Glutamatergic neuron (in vitro differentiated cells): ENCODE data around the gene VSIG2. TPM values are rescaled to one million over a fixed set of nuclear protein-coding genes. Genes with fewer than 3 reads are reported as not detected.

ENCODE experiments used
- DNase-seq: peaks from one replicate; pipeline ENCODE4 v3.0.0; 2022
- H3K27ac Mint-ChIP-seq: one replicate; pipeline ENCODE4 v1.8.0; 2020; ENCODE audit warnings: mild to moderate bottlenecking, mixed read lengths, inconsistent platforms; ENCODE audit not compliant: unreplicated experiment
- H3K27me3 Mint-ChIP-seq: one replicate; pipeline ENCODE4 v1.8.0; 2020; ENCODE audit warnings: mild to moderate bottlenecking, moderate library complexity, mixed read lengths, inconsistent platforms; ENCODE audit not compliant: unreplicated experiment
- H3K36me3 Mint-ChIP-seq: one replicate; pipeline ENCODE4 v1.8.0; 2020; ENCODE audit warnings: mild to moderate bottlenecking, mixed read lengths, inconsistent platforms; ENCODE audit not compliant: unreplicated experiment
- H3K4me1 Mint-ChIP-seq: one replicate; pipeline ENCODE4 v1.8.0; 2020; ENCODE audit warnings: mild to moderate bottlenecking, low read depth, mixed read lengths, inconsistent platforms; ENCODE audit not compliant: unreplicated experiment
- H3K4me3 Mint-ChIP-seq: one replicate; pipeline ENCODE4 v1.8.0; 2020; ENCODE audit warnings: mild to moderate bottlenecking, mixed read lengths, inconsistent platforms; ENCODE audit not compliant: unreplicated experiment
- H3K9me3 Mint-ChIP-seq: one replicate; pipeline ENCODE4 v1.8.0; 2020; ENCODE audit warnings: mild to moderate bottlenecking, moderate library complexity, mixed read lengths, inconsistent platforms; ENCODE audit not compliant: unreplicated experiment
- CTCF ChIP-seq: fragments of 200-600 bp; sonication (generic); IDR thresholded peaks from one replicate; pipeline ENCODE4 v1.5.0; 2021; ENCODE audit not compliant: partially characterized antibody, unreplicated experiment
- total RNA-seq: library from RNA; stranded (reverse); fragmentation: NEBNext Ultra II Directional; extraction: Animal tissue kit (Norgen Biotek cat#: 25700); gene quantifications from one replicate; pipeline ENCODE4 v1.2.1, GENCODE V29; 2021; ENCODE audit not compliant: unreplicated experiment

The VSIG2 gene
- total RNA-seq, 1 donor from 2014 or later: not detected

GRCh38 chr11:124748481-124749343 lies 3.3 kb downstream of the VSIG2 start:
- Mint-ChIP-seq H3K36me3 (no peaks in the 10 kb centered on the region), H3K4me3 (no peak overlapping the region), H3K9me3 (peaks cover 7% of the 10 kb centered on the region), H3K27me3 (peaks cover 49% of the 10 kb centered on the region), H3K4me1 (peaks cover 7% of the 10 kb centered on the region), H3K27ac (no peak overlapping the region)
- DNase-seq: no peak
- TF ChIP-seq CTCF: no peak

- no peak for TF ChIP-seq CTCF
- no peak for DNase-seq
- H3K4me3 Mint-ChIP-seq: no peak overlapping the region
- H3K27ac Mint-ChIP-seq: no peak overlapping the region
- H3K27me3 Mint-ChIP-seq: peaks cover 48% of the 10 kb centered on the region
- H3K4me1 Mint-ChIP-seq: peaks cover 7% of the 10 kb centered on the region
- peaks cover 7% of the 10 kb centered on the region for H3K9me3 Mint-ChIP-seq
- no peaks in the 10 kb centered on the region for H3K36me3 Mint-ChIP-seq
These were observed 4.0 kb downstream of the VSIG2 start for GRCh38 chr11:124748100-124748418.

- Mint-ChIP-seq H3K9me3 (peaks cover 7% of the 10 kb centered on the region), H3K4me1 (peaks cover 6% of the 10 kb centered on the region), H3K36me3 (no peaks in the 10 kb centered on the region), H3K27ac (no peak overlapping the region), H3K4me3 (no peak overlapping the region), H3K27me3 (peaks cover 46% of the 10 kb centered on the region)
- no peak for TF ChIP-seq CTCF
- no peak for DNase-seq
These were observed 4.5 kb downstream of the VSIG2 start for GRCh38 chr11:124747406-124748099.

DNA sequence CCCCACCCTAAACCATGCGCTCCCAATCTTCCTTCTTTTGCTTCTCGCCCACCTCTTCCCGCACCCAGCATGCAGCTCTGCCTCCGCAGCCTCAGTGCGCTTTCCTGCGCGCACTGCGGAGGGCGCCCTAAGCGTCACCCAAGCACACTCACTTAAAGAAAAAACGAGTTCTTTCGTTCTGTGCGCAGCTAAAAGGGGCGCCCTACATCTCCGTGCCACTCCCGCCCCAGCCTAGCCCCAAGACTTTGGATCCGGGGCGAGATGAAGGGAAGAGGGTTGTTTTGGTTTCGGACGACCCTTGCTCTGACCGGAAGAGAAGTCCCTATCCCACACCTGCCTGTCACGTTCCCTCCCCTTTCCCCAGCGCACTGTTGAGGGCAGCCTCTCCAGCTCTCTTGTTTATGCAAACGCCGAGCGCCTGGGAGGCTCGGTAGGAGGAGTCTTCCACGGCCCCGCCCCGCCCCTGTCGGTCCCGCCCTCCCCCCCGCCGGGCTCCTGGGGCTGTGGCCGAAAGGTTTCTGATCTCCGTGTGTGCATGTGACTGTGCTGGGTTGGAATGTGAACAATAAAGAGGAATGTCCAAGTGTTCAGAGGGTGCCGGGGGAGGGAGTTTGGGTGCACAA lies 5.3 kb downstream of the VSIG2 start:
- Mint-ChIP-seq H3K36me3 (no peaks in the 10 kb centered on the region), H3K27ac (no peak overlapping the region), H3K9me3 (peaks cover 7% of the 10 kb centered on the region), H3K4me3 (peak overlapping the region; percentile 83), H3K4me1 (peaks cover 7% of the 10 kb centered on the region), H3K27me3 (peaks cover 45% of the 10 kb centered on the region)
- TF ChIP-seq CTCF: no peak
- DNase-seq: peak; percentile 50
